BJ (cell line): Measurements from ENCODE around the gene TUBGCP2. TPM values are rescaled to one million over a fixed set of nuclear protein-coding genes. Genes with fewer than 3 reads are reported as not detected.
A peak's percentile ranks its signal among the peaks of the same experiment; 100 is the strongest.

Experiments
- CTCF ChIA-PET: fragments of 350-600 bp; formaldehyde crosslinking; extraction: SDS; loops from one replicate; lab custom pipeline; 2021; ENCODE audit warnings: antibody characterized with exemption, inconsistent platforms; lab: Yijun Ruan, JAX
- POLR2A ChIA-PET: fragments of 300-600 bp; sonication (Branson Sonifier 250); formaldehyde crosslinking; extraction: SDS; loops from one replicate; lab custom pipeline; 2021; ENCODE audit warnings: antibody characterized with exemption; lab: Charles Lee
- DNase-seq: peaks from one replicate; pipeline ENCODE4 v3.0.0-alpha.2; 2011; ENCODE audit warnings: low read depth
- H3K27me3 ChIP-seq: 2 replicates; pipeline ENCODE4 v1.6.0; 2011; ENCODE audit warnings: low read length; ENCODE audit not compliant: control insufficient read depth, insufficient read depth
- H3K36me3 ChIP-seq: 2 replicates; pipeline ENCODE4 v1.5.1; 2011; ENCODE audit warnings: low read length; ENCODE audit not compliant: control insufficient read depth, insufficient read depth
- H3K4me3 ChIP-seq: 2 replicates; pipeline ENCODE4 v1.5.1; 2011; ENCODE audit warnings: low read depth, mild to moderate bottlenecking, control low read depth, low read length
- CTCF ChIP-seq: IDR thresholded peaks from 2 replicates; pipeline ENCODE4 v1.5.1; 2011; ENCODE audit warnings: low read depth, mild to moderate bottlenecking, control low read depth, inconsistent platforms, low read length, moderate library complexity; ENCODE audit not compliant: insufficient read depth
- polyA plus RNA-seq: library from polyadenylated mRNA; depleted of rRNA; stranded (reverse); fragments of >200 nt; gene quantifications from 2 replicates; pipeline ENCODE4 v1.2.3, GENCODE V29; 2011

The TUBGCP2 gene
- polyA plus RNA-seq, 1 experiment, result 55.8 TPM

- Histone ChIP-seq H3K36me3 (peaks cover 19% of the 10 kb centered on the region), H3K4me3 (peak overlapping the region; percentile 98)
- CTCF ChIA-PET, result no interaction called here
These were observed 538 bp upstream of the TUBGCP2 start for GRCh38 chr10:133309100-133309719.

GRCh38 chr10:133307776-133308420, 774 bp downstream of the TUBGCP2 start:
- CTCF ChIA-PET, result interaction anchor here (0.6 to 2.5 kb wide), 16 partner anchors 11 to 346 kb away, joined by 3 to 8 read pairs (median 4); partner anchors contain the start of gene PRAP1
- H3K27me3 ChIP-seq, result no peaks in the 10 kb centered on the region
- H3K36me3 ChIP-seq, result peaks cover 21% of the 10 kb centered on the region
- no peak for DNase-seq
- peak overlapping the region; percentile 98 for H3K4me3 ChIP-seq
- POLR2A ChIA-PET, result no interaction called here
- peak; percentile 85 for TF ChIP-seq CTCF

More at GRCh38 chr10:133309100-133309719, 538 bp upstream of the TUBGCP2 start:
- no peaks in the 10 kb centered on the region for H3K27me3 ChIP-seq
- POLR2A ChIA-PET, result no interaction called here
- no peak for TF ChIP-seq CTCF
- peak; percentile 37 for DNase-seq

GRCh38 chr10:133306941-133307379, 1.7 kb downstream of the TUBGCP2 start:
- Histone ChIP-seq H3K27me3 (no peaks in the 10 kb centered on the region), H3K36me3 (peaks cover 22% of the 10 kb centered on the region), H3K4me3 (no peak overlapping the region)
- ChIA-PET CTCF (interaction anchor here (0.7 to 2.5 kb wide), 14 partner anchors 11 to 345 kb away, joined by 3 to 8 read pairs (median 4); partner anchors contain the start of gene PRAP1), POLR2A (no interaction called here)
- no peak for TF ChIP-seq CTCF
- DNase-seq, result no peak

- POLR2A ChIA-PET, result no interaction called here
- DNase-seq, result no peak
These were observed 2.6 kb downstream of the TUBGCP2 start for GRCh38 chr10:133306097-133306476.

More at GRCh38 chr10:133306097-133306476, 2.6 kb downstream of the TUBGCP2 start:
- Histone ChIP-seq H3K27me3 (no peaks in the 10 kb centered on the region), H3K36me3 (peaks cover 18% of the 10 kb centered on the region), H3K4me3 (no peak overlapping the region)
- CTCF ChIA-PET, result interaction anchor here (0.7 to 2.5 kb wide), 2 partner anchors 24 to 48 kb away, joined by 3 to 6 read pairs; no protein-coding TSS in a partner anchor
- no peak for TF ChIP-seq CTCF
